ENCODE data around the gene TIAM2.

GRCh38 chr6:154969796-154970195, 25.3 kb upstream of the TIAM2 start:
- TF ChIP-seq POLR2A (IDR thresholded peaks at IDR 0.05; ENCODE audit: low read length) = no peak
- no peak for TF ChIP-seq GATA1 (IDR thresholded peaks at IDR 0.05; ENCODE audit: low read depth, low read length)

All from erythroblast (primary cell).